ENCODE data around the gene SMYD3.

DNA sequence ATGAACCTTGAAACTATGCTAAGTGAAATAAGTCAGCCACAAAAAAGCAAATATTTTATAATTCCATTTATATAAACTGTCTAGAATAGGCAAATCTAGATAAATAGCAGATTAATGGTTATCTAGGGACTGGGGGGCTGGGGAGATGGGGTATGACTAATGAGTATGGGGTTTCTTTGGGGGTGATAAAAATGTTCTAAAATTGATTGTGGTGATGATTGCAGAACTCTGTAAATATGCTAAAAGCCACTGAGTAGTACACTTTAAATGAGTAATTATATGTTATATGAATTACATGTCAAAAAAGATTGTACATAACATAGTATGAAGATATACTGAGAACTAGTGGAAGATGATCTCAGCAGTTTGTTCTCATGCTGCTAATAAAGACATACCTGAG, 677.3 kb downstream of the SMYD3 start:
- no peak for TF ChIP-seq POLR2A (IDR thresholded peaks at IDR 0.05)
- TF ChIP-seq, protein P1, sequence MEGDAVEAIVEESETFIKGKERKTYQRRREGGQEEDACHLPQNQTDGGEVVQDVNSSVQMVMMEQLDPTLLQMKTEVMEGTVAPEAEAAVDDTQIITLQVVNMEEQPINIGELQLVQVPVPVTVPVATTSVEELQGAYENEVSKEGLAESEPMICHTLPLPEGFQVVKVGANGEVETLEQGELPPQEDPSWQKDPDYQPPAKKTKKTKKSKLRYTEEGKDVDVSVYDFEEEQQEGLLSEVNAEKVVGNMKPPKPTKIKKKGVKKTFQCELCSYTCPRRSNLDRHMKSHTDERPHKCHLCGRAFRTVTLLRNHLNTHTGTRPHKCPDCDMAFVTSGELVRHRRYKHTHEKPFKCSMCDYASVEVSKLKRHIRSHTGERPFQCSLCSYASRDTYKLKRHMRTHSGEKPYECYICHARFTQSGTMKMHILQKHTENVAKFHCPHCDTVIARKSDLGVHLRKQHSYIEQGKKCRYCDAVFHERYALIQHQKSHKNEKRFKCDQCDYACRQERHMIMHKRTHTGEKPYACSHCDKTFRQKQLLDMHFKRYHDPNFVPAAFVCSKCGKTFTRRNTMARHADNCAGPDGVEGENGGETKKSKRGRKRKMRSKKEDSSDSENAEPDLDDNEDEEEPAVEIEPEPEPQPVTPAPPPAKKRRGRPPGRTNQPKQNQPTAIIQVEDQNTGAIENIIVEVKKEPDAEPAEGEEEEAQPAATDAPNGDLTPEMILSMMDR (IDR thresholded peaks at IDR 0.05), result no peak

Measured in heart left ventricle (tissue), 13 donors.